PC-3 (cell line): Measurements from ENCODE around the gene MYB. TPM values are rescaled to one million over a fixed set of nuclear protein-coding genes. Genes with fewer than 3 reads are reported as not detected.

Experiments used
- ATAC-seq: fragments of 200-7000 bp; cut with Tn5 transposase; 2 replicates; pipeline ENCODE4 v1.9.1; 2020; ENCODE audit warnings: mild to moderate bottlenecking, moderate library complexity
- BruUV-seq: library from RNA; stranded (reverse); fragments of 400-500 nt; replicated peaks from 2 replicates; lab custom pipeline; 2021; lab: Mats Ljungman, UMichigan
- CTCF ChIA-PET: fragments of 300-600 bp; sonication (Branson Sonifier 250); formaldehyde crosslinking; loops from one replicate; lab custom pipeline; 2022; ENCODE audit warnings: antibody characterized with exemption; lab: Charles Lee
- POLR2A ChIA-PET: fragments of 300-600 bp; sonication (Branson Sonifier 250); formaldehyde crosslinking; loops from one replicate; lab custom pipeline; 2022; ENCODE audit warnings: antibody characterized with exemption; ENCODE audit not compliant: unreplicated experiment; lab: Charles Lee
- DNase-seq: peaks from one replicate; pipeline ENCODE4 v3.0.0-alpha.2; 2015
- H2AFZ ChIP-seq: fragments of 300-600 bp; sonication (generic); 2 replicates; pipeline ENCODE4 v1.6.0; 2016; ENCODE audit warnings: antibody characterized with exemption, low read length
- H3F3A ChIP-seq: fragments of 300-600 bp; sonication (generic); one replicate; pipeline ENCODE4 v1.6.0; 2017; ENCODE audit warnings: antibody characterized with exemption, low read length, control low read depth, mild to moderate bottlenecking; ENCODE audit not compliant: unreplicated experiment
- H3K27ac ChIP-seq: fragments of 300-600 bp; sonication (generic); 2 replicates; pipeline ENCODE4 v1.5.1; 2016; ENCODE audit warnings: mild to moderate bottlenecking, low read length
- H3K27me3 ChIP-seq: fragments of 300-600 bp; sonication (generic); 2 replicates; pipeline ENCODE4 v1.6.1; 2016; ENCODE audit warnings: low read length, mixed read lengths
- H3K36me3 ChIP-seq: fragments of 300-600 bp; sonication (generic); 2 replicates; pipeline ENCODE4 v1.6.1; 2016; ENCODE audit warnings: low read depth, mixed run types, low read length, mixed read lengths
- H3K4me1 ChIP-seq: fragments of 300-600 bp; sonication (generic); 2 replicates; pipeline ENCODE4 v1.5.1; 2016; ENCODE audit warnings: low read length; ENCODE audit not compliant: insufficient read depth
- H3K4me2 ChIP-seq: fragments of 300-600 bp; sonication (generic); 2 replicates; pipeline ENCODE4 v1.6.0; 2016; ENCODE audit warnings: low read length
- H3K4me3 ChIP-seq: fragments of 300-600 bp; sonication (generic); 2 replicates; pipeline ENCODE4 v1.5.1; 2016; ENCODE audit warnings: mild to moderate bottlenecking, low read length, mixed read lengths
- H3K79me2 ChIP-seq: fragments of 300-600 bp; sonication (generic); 2 replicates; pipeline ENCODE4 v1.6.1; 2017; ENCODE audit warnings: low read length, mixed read lengths
- H3K9ac ChIP-seq: fragments of 300-600 bp; sonication (generic); 2 replicates; pipeline ENCODE4 v1.6.0; 2016; ENCODE audit warnings: mild to moderate bottlenecking, low read length
- H3K9me2 ChIP-seq: fragments of 300-600 bp; sonication (generic); replicated peaks from 2 replicates; pipeline ENCODE4 v1.6.1; 2016; ENCODE audit warnings: mixed run types, low read length, mixed read lengths
- H3K9me3 ChIP-seq: fragments of 300-600 bp; sonication (generic); 2 replicates; pipeline ENCODE4 v1.6.1; 2016; ENCODE audit warnings: low read length, mixed read lengths
- H4K20me1 ChIP-seq: fragments of 300-600 bp; sonication (generic); 2 replicates; pipeline ENCODE4 v1.6.1; 2016; ENCODE audit warnings: low read length, mixed read lengths
- EZH2 ChIP-seq: fragments of 300-600 bp; sonication (generic); IDR thresholded peaks from one replicate; pipeline ENCODE4 v1.6.1; 2017; ENCODE audit warnings: antibody characterized with exemption, mild to moderate bottlenecking, low read length; ENCODE audit not compliant: unreplicated experiment
- EZH2phosphoT487 ChIP-seq: fragments of 300-600 bp; sonication (generic); IDR thresholded peaks from 2 replicates; pipeline ENCODE4 v1.6.1; 2018; ENCODE audit warnings: mild to moderate bottlenecking, antibody characterized with exemption, low read length, borderline replicate concordance
- intact Hi-C: fragments of 100-400 bp; cut with micrococcal nuclease; formaldehyde crosslinking; loops from 2 replicates; pipeline ENCODE4 v1.9.0; 2023
- total RNA-seq: library from RNA; depleted of rRNA; stranded (reverse); fragments of >200 nt; gene quantifications from 2 replicates; pipeline ENCODE4 v1.2.3, GENCODE V29; 2014
- TF ChIP-seq, protein P1 (sequence below): fragments of 300-600 bp; sonication (generic); conservative IDR thresholded peaks from 2 replicates; pipeline ENCODE4 v1.5.1; 2017; ENCODE audit warnings: antibody characterized with exemption, low read depth, mild to moderate bottlenecking, low read length

Gene MYB
- total RNA-seq, 1 experiment from 2014 or later: 4.4 TPM

DNA sequence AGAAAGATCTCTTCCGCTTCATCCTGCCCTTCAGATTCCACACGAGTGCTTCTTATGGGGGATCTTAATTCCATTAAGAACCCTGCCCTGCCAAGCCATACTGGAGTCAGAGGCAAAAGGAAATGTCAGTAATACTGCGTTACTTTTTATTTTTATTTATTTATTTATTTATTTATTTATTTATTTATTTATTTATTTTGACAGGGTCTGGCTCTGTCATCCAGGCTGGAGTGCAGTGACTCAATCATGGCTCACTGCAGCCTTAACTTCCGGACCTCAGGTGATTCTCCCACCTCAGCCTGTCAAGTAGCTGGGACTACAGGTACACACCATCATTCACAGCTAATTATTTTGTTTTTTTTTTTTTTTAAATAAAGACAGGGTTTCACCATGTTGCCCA is 79.5 kb downstream of the MYB start:
- no peaks in the 10 kb centered on the region for H3F3A ChIP-seq
- ATAC-seq: no peak
- POLR2A ChIA-PET: no interaction called here
- H3K4me2 ChIP-seq: no peak overlapping the region
- H4K20me1 ChIP-seq: no peaks in the 10 kb centered on the region
- H2AFZ ChIP-seq: no peak overlapping the region
- no peak for TF ChIP-seq EZH2phosphoT487
- no peak for TF ChIP-seq EZH2
- TF ChIP-seq, protein P1, sequence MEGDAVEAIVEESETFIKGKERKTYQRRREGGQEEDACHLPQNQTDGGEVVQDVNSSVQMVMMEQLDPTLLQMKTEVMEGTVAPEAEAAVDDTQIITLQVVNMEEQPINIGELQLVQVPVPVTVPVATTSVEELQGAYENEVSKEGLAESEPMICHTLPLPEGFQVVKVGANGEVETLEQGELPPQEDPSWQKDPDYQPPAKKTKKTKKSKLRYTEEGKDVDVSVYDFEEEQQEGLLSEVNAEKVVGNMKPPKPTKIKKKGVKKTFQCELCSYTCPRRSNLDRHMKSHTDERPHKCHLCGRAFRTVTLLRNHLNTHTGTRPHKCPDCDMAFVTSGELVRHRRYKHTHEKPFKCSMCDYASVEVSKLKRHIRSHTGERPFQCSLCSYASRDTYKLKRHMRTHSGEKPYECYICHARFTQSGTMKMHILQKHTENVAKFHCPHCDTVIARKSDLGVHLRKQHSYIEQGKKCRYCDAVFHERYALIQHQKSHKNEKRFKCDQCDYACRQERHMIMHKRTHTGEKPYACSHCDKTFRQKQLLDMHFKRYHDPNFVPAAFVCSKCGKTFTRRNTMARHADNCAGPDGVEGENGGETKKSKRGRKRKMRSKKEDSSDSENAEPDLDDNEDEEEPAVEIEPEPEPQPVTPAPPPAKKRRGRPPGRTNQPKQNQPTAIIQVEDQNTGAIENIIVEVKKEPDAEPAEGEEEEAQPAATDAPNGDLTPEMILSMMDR: no peak
- no peaks in the 10 kb centered on the region for H3K9me2 ChIP-seq
- no peak overlapping the region for H3K4me3 ChIP-seq
- no peak for DNase-seq
- BruUV-seq: no TSS peak
- CTCF ChIA-PET: interaction anchor here (0.5 kb wide), 1 partner anchor 1024 kb away, joined by 4 read pairs; no protein-coding TSS in a partner anchor
- no peaks in the 10 kb centered on the region for H3K36me3 ChIP-seq
- H3K4me1 ChIP-seq: 0 out of 2 replicates have a peak, but pooled peaks cover 8% of the 10 kb centered on the region
- H3K79me2 ChIP-seq: no peaks in the 10 kb centered on the region
- H3K27me3 ChIP-seq: no peaks in the 10 kb centered on the region
- H3K27ac ChIP-seq: no peak overlapping the region
- intact Hi-C loops: no loop called here
- no peak overlapping the region for H3K9ac ChIP-seq
- H3K9me3 ChIP-seq: no peaks in the 10 kb centered on the region

DNA sequence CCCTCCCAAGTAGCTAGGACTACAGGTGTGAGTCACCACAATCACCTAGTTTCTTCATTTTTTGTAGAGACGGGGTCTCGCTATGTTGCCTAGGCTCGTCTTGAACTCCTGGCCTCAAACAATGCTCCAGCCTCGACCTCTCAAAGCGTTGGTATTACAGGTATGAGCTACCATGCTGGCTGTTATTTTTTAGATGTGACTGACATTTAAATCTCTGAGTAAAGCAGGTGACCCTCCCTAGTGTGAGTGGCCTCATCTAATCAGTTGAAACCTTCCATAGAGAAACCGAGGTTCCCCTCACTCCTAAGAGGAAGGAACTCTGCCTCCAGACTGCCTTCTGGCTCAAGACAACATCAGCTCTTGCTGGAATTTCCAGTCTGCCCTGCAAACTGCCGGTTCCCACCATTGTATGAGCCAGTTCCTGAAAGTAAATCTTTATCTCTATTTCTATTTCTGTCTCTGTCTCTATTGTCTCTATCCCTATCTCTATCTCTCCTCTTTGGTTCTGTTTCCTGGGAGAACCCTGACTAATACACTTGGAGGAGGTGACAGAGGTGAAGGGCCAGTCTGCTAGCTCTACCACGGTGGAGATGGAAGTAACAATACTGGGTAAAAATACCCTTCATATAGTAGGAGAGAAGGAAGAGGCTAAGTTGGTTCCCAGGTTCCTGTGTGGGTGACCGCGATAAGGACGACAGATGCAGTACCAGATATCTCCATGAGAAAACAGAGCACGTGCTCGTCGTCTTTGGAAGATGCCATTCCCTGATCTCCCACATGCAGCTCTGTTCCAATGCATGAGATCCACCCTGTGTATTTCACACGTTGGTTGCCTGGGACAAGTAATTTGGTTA is 81.0 kb downstream of the MYB start:
- H4K20me1 ChIP-seq: no peaks in the 10 kb centered on the region
- ChIA-PET POLR2A (no interaction called here), CTCF (no interaction called here)
- H3K4me3 ChIP-seq: no peak overlapping the region
- H3K27me3 ChIP-seq: no peaks in the 10 kb centered on the region
- H3K79me2 ChIP-seq: no peaks in the 10 kb centered on the region
- no peak overlapping the region for H3K4me2 ChIP-seq
- no peak for ATAC-seq
- no peak overlapping the region for H2AFZ ChIP-seq
- H3K27ac ChIP-seq: no peak overlapping the region
- H3K9me3 ChIP-seq: no peaks in the 10 kb centered on the region
- no peak overlapping the region for H3K9ac ChIP-seq
- intact Hi-C loops: no loop called here
- no peaks in the 10 kb centered on the region for H3F3A ChIP-seq
- BruUV-seq: no TSS peak
- TF ChIP-seq EZH2 (no peak), EZH2phosphoT487 (no peak)
- TF ChIP-seq, protein P1: no peak
- H3K36me3 ChIP-seq: no peaks in the 10 kb centered on the region
- DNase-seq: no peak
- H3K9me2 ChIP-seq: no peaks in the 10 kb centered on the region
- 0 out of 2 replicates have a peak, but pooled peaks cover 8% of the 10 kb centered on the region for H3K4me1 ChIP-seq

DNA sequence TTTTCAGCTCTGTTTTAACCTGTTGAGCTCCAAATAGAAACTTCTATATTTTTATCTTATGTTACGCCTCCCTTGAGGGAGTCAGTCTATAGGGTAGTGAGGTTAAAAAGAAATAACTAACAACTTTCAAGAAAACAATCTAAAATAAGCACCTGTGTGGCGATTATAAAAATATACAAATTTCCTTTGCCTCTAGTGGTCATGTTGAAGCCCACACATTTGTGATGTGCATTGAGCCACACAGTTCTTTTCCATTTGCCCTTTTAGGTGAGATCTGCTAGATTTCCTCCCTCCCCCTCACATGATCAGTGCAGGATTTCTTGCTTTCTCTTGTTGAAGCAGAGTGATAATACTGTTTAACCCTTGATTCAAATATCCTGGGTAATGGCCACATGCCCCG is 84.2 kb downstream of the MYB start:
- CTCF ChIA-PET: no interaction called here
- Histone ChIP-seq H3K4me2 (no peak overlapping the region), H4K20me1 (no peaks in the 10 kb centered on the region), H3K9ac (no peak overlapping the region), H3K27ac (no peak overlapping the region), H3K4me3 (no peak overlapping the region), H3K79me2 (no peaks in the 10 kb centered on the region), H3K9me3 (no peaks in the 10 kb centered on the region), H3K27me3 (no peaks in the 10 kb centered on the region), H2AFZ (no peak overlapping the region), H3K36me3 (no peaks in the 10 kb centered on the region), H3F3A (no peaks in the 10 kb centered on the region), H3K9me2 (no peaks in the 10 kb centered on the region), H3K4me1 (peaks cover 10% of the 10 kb centered on the region)
- ATAC-seq (no peak), DNase-seq (no peak)
- no TSS peak for BruUV-seq
- intact Hi-C loops: no loop called here
- no peak for TF ChIP-seq EZH2
- TF ChIP-seq, protein P1: no peak
- TF ChIP-seq EZH2phosphoT487: no peak
- POLR2A ChIA-PET: interaction anchor here (0.6 kb wide), 1 partner anchor 155 kb away, joined by 4 read pairs; no protein-coding TSS in a partner anchor
